Mammary epithelial cell (primary cell): Measurements from ENCODE around the gene RRP8.

Experiments used
- CTCF ChIP-seq, 2 donors: IDR thresholded peaks in 1 of 2; conservative IDR thresholded peaks in 1 of 2; 2 replicates each; pipeline ENCODE4 v1.5.1; 2011 to 2012; ENCODE audit warnings: inconsistent platforms in 2 of 2, low read length in 2 of 2, mild to moderate bottlenecking in 2 of 2, control low read depth in 1 of 2, low read depth in 1 of 2; ENCODE audit not compliant: insufficient read depth in 1 of 2; ENCODE audit errors: extremely low read depth in 1 of 2
- EZH2 ChIP-seq: IDR thresholded peaks from 2 replicates; pipeline ENCODE4 v1.6.1; 2012; ENCODE audit warnings: low read length, inconsistent platforms, borderline replicate concordance

GRCh38 chr11:6652182-6652581 is 48.8 kb upstream of the RRP8 start:
- no peak for TF ChIP-seq CTCF (conservative IDR thresholded peaks at IDR 0.05 in 1 of 2, IDR thresholded peaks at IDR 0.05 in 1 of 2; ENCODE audit: extremely low read depth in 1 of 2, insufficient read depth in 1 of 2, low read depth in 1 of 2, low read length in 2 of 2)
- TF ChIP-seq EZH2 = no peak
